C4-2B (cell line): ENCODE data around the gene SPATA46.

Experiments
- ZFX ChIP-seq: fragments of 450-650 bp; IDR thresholded peaks from 2 replicates; pipeline ENCODE4 v1.6.1; 2017
- TF ChIP-seq, protein P1 (sequence below): fragments of 450-650 bp; conservative IDR thresholded peaks from 2 replicates; pipeline ENCODE4 v1.5.1; 2017; ENCODE audit warnings: mild to moderate bottlenecking

DNA sequence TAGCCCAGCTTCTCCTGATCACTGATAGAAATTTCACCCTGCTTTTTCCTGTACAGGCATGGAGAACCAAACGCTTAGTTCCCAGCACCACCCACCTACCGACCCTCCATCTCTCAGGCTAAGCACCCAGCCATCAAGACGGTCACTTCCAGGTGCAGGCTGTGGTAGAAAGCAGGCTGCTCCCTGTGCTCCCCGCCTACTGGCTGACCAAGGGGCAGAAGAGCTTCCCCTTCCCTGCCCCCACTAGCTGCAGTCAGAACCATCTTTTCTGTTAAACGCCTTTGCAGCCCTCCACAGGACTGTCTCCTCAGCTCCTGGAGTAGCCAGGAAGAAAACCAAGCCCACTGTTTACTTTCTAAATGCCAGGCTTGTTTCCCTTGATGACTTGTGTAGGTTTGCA, 23.0 kb downstream of the SPATA46 start:
- no peak for TF ChIP-seq ZFX
- TF ChIP-seq, protein P1, sequence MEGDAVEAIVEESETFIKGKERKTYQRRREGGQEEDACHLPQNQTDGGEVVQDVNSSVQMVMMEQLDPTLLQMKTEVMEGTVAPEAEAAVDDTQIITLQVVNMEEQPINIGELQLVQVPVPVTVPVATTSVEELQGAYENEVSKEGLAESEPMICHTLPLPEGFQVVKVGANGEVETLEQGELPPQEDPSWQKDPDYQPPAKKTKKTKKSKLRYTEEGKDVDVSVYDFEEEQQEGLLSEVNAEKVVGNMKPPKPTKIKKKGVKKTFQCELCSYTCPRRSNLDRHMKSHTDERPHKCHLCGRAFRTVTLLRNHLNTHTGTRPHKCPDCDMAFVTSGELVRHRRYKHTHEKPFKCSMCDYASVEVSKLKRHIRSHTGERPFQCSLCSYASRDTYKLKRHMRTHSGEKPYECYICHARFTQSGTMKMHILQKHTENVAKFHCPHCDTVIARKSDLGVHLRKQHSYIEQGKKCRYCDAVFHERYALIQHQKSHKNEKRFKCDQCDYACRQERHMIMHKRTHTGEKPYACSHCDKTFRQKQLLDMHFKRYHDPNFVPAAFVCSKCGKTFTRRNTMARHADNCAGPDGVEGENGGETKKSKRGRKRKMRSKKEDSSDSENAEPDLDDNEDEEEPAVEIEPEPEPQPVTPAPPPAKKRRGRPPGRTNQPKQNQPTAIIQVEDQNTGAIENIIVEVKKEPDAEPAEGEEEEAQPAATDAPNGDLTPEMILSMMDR: no peak
